AG04450 (cell line): ENCODE results near the gene TGFBR2. TPM values are rescaled to one million over a fixed set of nuclear protein-coding genes. Genes with fewer than 3 reads are reported as not detected.
A peak's percentile ranks its signal among the peaks of the same experiment; 100 is the strongest.

Source experiments
- CTCF ChIA-PET: fragments of 300-600, 350-600 bp; formaldehyde crosslinking; extraction: SDS; loops from one replicate; lab custom pipeline; 2022; ENCODE audit warnings: antibody characterized with exemption, inconsistent platforms; lab: Charles Lee
- POLR2A ChIA-PET: fragments of 350-600 bp; formaldehyde crosslinking; extraction: SDS; loops from one replicate; lab custom pipeline; 2021; ENCODE audit warnings: antibody characterized with exemption, inconsistent platforms; lab: Yijun Ruan, JAX
- DNase-seq: peaks from one replicate; pipeline ENCODE4 v3.0.0-alpha.2; 2011; ENCODE audit warnings: low read depth, low spot score
- H3K27ac ChIP-seq: one replicate; pipeline ENCODE4 v1.5.1; 2012; ENCODE audit warnings: low read depth, low read length, control low read depth
- H3K27me3 ChIP-seq: one replicate; pipeline ENCODE4 v1.6.0; 2012; ENCODE audit warnings: low read length; ENCODE audit not compliant: control insufficient read depth, insufficient read depth
- H3K4me3 ChIP-seq: 2 replicates; pipeline ENCODE4 v1.5.1; 2011; ENCODE audit warnings: mild to moderate bottlenecking, low read depth, low read length, control low read depth
- H3K9me3 ChIP-seq: 2 replicates; pipeline ENCODE4 v1.5.1; 2012; ENCODE audit warnings: low read length; ENCODE audit not compliant: control insufficient read depth, insufficient read depth
- polyA plus RNA-seq: library from polyadenylated mRNA; depleted of rRNA; stranded (reverse); fragments of >200 nt; gene quantifications from 2 replicates; pipeline ENCODE4 v1.2.3, GENCODE V29; 2011
- TF ChIP-seq, protein P1 (sequence below): IDR thresholded peaks from 2 replicates; pipeline ENCODE4 v1.5.1; 2011; ENCODE audit warnings: low read depth, low read length, control low read depth, inconsistent platforms

Gene TGFBR2
- polyA plus RNA-seq, 1 experiment = 158 TPM

DNA sequence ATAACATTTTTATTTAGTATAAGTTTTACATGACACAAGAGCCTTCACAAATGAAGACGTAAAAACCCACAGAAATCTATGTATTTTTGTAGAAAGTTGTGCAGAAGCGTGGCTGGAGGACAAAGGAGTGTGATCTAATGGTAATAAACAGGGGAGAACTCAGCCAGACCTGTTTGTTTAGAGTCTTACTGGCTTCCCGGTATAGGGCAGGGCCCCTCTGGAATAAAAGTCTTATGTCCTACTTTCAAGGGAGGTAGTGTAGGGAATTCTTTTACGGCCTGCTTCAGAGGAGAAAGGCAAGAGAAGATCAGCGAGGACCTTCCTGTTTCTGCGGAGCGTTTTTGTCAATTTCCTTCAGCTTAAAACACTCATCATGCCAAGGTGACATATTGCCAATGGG, 103.6 kb downstream of the TGFBR2 start:
- Histone ChIP-seq H3K27ac (no peak overlapping the region), H3K9me3 (peaks cover 5% of the 10 kb centered on the region; the same call in 1 of the 2 replicates), H3K4me3 (no peak overlapping the region), H3K27me3 (no peaks in the 10 kb centered on the region)
- DNase-seq = no peak
- CTCF ChIA-PET = interaction anchor here (1.0 kb wide), 1 partner anchor 16 kb away, joined by 4 read pairs; no protein-coding TSS in a partner anchor
- POLR2A ChIA-PET = no interaction called here
- TF ChIP-seq, protein P1, sequence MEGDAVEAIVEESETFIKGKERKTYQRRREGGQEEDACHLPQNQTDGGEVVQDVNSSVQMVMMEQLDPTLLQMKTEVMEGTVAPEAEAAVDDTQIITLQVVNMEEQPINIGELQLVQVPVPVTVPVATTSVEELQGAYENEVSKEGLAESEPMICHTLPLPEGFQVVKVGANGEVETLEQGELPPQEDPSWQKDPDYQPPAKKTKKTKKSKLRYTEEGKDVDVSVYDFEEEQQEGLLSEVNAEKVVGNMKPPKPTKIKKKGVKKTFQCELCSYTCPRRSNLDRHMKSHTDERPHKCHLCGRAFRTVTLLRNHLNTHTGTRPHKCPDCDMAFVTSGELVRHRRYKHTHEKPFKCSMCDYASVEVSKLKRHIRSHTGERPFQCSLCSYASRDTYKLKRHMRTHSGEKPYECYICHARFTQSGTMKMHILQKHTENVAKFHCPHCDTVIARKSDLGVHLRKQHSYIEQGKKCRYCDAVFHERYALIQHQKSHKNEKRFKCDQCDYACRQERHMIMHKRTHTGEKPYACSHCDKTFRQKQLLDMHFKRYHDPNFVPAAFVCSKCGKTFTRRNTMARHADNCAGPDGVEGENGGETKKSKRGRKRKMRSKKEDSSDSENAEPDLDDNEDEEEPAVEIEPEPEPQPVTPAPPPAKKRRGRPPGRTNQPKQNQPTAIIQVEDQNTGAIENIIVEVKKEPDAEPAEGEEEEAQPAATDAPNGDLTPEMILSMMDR = no peak

DNA sequence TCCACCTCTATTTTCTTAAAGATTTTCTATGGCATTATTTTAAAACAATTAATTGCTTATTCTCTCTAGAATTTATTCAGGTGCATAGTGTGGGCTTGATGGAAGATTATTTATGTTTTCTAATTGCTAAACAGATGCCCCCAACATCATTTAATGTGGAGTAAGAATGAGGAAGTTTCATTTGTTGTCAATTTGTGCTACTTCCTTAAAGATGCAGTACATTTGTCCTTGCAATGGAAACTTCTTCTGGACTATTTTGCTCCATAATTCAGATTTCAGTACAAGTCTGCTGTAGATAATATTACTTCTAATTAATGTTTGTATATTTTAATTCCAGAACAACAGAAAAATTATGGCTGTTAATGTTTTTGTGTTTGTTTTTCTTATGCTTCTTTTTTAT, 104.8 kb downstream of the TGFBR2 start:
- Histone ChIP-seq H3K9me3 (peaks cover 5% of the 10 kb centered on the region; the same call in 1 of the 2 replicates), H3K27me3 (no peaks in the 10 kb centered on the region), H3K27ac (no peak overlapping the region), H3K4me3 (no peak overlapping the region)
- no peak for DNase-seq
- ChIA-PET POLR2A (no interaction called here), CTCF (no interaction called here)
- TF ChIP-seq, protein P1 = no peak

DNA sequence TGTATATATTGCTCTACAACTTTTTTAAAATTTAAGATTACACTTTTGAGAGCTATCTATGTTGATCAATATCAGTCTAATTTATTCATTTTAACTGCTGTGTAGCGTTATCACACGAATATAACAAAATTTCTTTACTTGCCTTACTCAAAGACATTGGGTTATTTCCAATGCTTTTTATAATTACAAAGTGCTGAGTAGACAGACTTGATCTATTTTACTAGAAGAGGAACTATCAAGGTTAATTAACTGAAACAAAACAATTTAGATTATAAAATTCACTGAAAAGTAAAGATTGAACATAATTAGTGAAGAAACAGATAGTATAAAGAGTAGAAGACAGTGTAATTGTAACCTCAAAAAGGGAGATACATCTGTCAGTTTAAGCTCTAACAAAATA, 105.5 kb downstream of the TGFBR2 start:
- TF ChIP-seq, protein P1 = no peak
- H3K9me3 ChIP-seq = peaks cover 5% of the 10 kb centered on the region; the same call in 1 of the 2 replicates
- H3K4me3 ChIP-seq = no peak overlapping the region
- DNase-seq = no peak
- ChIA-PET POLR2A (no interaction called here), CTCF (no interaction called here)
- H3K27ac ChIP-seq = no peak overlapping the region
- H3K27me3 ChIP-seq = no peaks in the 10 kb centered on the region

DNA sequence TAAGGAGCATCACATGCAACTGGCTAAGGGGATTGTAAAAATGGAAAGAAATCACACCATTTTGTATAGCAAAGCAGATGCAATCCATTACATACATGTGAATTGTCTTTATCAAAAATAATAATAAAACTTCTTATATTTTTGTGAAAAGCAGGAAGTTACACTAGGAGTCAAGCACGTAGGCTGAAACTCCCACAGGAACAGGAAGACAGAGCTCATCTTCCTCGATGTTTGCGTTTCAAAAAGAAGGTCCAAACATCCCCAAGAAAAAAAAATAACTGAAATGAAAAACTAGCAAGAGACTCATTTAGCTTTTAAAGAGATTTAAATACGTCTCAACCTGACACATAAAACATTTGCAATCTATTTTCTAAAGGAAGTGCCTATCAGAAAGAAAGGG, 106.6 kb downstream of the TGFBR2 start:
- TF ChIP-seq, protein P1 = no peak
- DNase-seq = no peak
- CTCF ChIA-PET = interaction anchor here (2.1 kb wide), 1 partner anchor 20 kb away, joined by 9 read pairs; no protein-coding TSS in a partner anchor
- Histone ChIP-seq H3K9me3 (peaks cover 5% of the 10 kb centered on the region; the same call in 1 of the 2 replicates), H3K4me3 (no peak overlapping the region), H3K27ac (no peak overlapping the region), H3K27me3 (no peaks in the 10 kb centered on the region)
- POLR2A ChIA-PET = no interaction called here

DNA sequence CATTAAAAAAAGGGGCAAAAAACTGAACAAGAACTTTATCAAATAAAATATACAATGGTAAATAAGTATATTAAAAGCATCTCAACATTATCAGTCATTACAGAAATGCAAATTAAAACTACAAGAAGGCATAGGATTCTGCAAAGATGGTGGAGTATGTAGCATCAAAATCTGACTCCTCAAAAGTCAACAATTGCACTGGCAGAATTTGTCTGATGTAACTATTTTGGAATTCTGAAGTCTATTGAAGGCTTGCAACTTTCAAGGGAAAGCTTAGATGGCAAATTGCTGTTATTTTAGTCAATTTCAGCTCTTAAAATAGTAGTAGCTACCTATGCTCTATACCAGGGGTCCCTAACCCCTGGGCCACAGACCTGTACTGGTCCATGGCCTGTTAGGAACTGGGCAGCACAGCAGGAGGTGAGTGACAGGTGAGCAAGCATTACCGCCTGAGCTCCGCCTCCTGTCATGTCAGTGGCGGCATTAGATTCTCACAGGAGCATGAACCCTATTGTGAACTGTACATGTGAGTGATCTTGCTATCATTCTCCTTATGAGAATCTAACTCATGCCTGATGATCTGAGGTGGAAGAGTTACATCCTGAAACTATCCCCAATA, 107.6 kb downstream of the TGFBR2 start:
- ChIA-PET POLR2A (no interaction called here), CTCF (interaction anchor here (1.0 to 2.1 kb wide), 2 partner anchors 21 to 515 kb away, joined by 3 to 9 read pairs; no protein-coding TSS in a partner anchor)
- Histone ChIP-seq H3K9me3 (peaks cover 5% of the 10 kb centered on the region; the same call in 1 of the 2 replicates), H3K27me3 (no peaks in the 10 kb centered on the region), H3K4me3 (no peak overlapping the region), H3K27ac (no peak overlapping the region)
- DNase-seq = peak; percentile 11
- TF ChIP-seq, protein P1 = no peak
